Astrocyte (in vitro differentiated cells and primary cell): ENCODE measurements around the gene NFKBIL1. TPM values are rescaled to one million over a fixed set of nuclear protein-coding genes. Genes with fewer than 3 reads are reported as not detected.

ENCODE experiments used
- DNase-seq: peaks from one replicate; pipeline ENCODE4 v3.0.0-alpha.2; 2010; ENCODE audit warnings: low read depth
- FAIRE-seq: peaks from 2 replicates; lab custom pipeline; 2011; peaks lifted over from hg19 to GRCh38; lab: Jason Lieb, UNC
- H2AFZ ChIP-seq: 2 replicates; pipeline ENCODE4 v1.6.0; 2012; ENCODE audit warnings: low read depth, low read length, inconsistent platforms
- H3K27ac ChIP-seq: 2 replicates; pipeline ENCODE4 v1.5.1; 2011; ENCODE audit warnings: low read depth, low read length, inconsistent platforms
- H3K27me3 ChIP-seq: 2 replicates; pipeline ENCODE4 v1.6.0; 2011; ENCODE audit warnings: low read length, inconsistent platforms; ENCODE audit not compliant: insufficient read depth
- H3K36me3 ChIP-seq: 2 replicates; pipeline ENCODE4 v1.5.1; 2011; ENCODE audit warnings: low read length, inconsistent platforms; ENCODE audit not compliant: insufficient read depth
- H3K4me1 ChIP-seq: 2 replicates; pipeline ENCODE4 v1.5.1; 2011; ENCODE audit warnings: low read length, inconsistent platforms; ENCODE audit not compliant: insufficient read depth
- H3K4me2 ChIP-seq: 2 replicates; pipeline ENCODE4 v1.6.0; 2012; ENCODE audit warnings: low read length, inconsistent platforms
- H3K4me3 ChIP-seq: 2 replicates; pipeline ENCODE4 v1.5.1; 2011; ENCODE audit warnings: low read depth, mild to moderate bottlenecking, low read length, inconsistent platforms; ENCODE audit not compliant: insufficient read depth
- H3K79me2 ChIP-seq: 2 replicates; pipeline ENCODE4 v1.6.0; 2012; ENCODE audit warnings: mild to moderate bottlenecking, low read length, inconsistent platforms; ENCODE audit not compliant: insufficient read depth
- H3K9ac ChIP-seq: 2 replicates; pipeline ENCODE4 v1.6.0; 2012; ENCODE audit warnings: mild to moderate bottlenecking, low read length, inconsistent platforms
- H3K9me3 ChIP-seq: 2 replicates; pipeline ENCODE4 v1.5.1; 2012; ENCODE audit warnings: low read depth, mild to moderate bottlenecking, low read length, inconsistent platforms; ENCODE audit not compliant: insufficient read depth
- H4K20me1 ChIP-seq: 2 replicates; pipeline ENCODE4 v1.6.0; 2012; ENCODE audit warnings: low read length, inconsistent platforms; ENCODE audit not compliant: insufficient read depth
- H3K27ac Mint-ChIP-seq: one replicate; pipeline ENCODE4 v1.8.0; 2021; ENCODE audit warnings: mild to moderate bottlenecking, mixed read lengths; ENCODE audit not compliant: unreplicated experiment
- H3K27me3 Mint-ChIP-seq: one replicate; pipeline ENCODE4 v1.8.0; 2021; ENCODE audit warnings: low read depth, mixed read lengths; ENCODE audit not compliant: unreplicated experiment
- H3K36me3 Mint-ChIP-seq: one replicate; pipeline ENCODE4 v1.8.0; 2021; ENCODE audit warnings: low read depth, mixed read lengths; ENCODE audit not compliant: unreplicated experiment
- H3K4me1 Mint-ChIP-seq: one replicate; pipeline ENCODE4 v1.8.0; 2021; ENCODE audit warnings: low read depth, mixed read lengths; ENCODE audit not compliant: unreplicated experiment
- H3K4me3 Mint-ChIP-seq: one replicate; pipeline ENCODE4 v1.8.0; 2021; ENCODE audit warnings: mild to moderate bottlenecking, moderate library complexity, mixed read lengths; ENCODE audit not compliant: unreplicated experiment
- H3K9me3 Mint-ChIP-seq: one replicate; pipeline ENCODE4 v1.8.0; 2021; ENCODE audit warnings: mild to moderate bottlenecking, mixed read lengths; ENCODE audit not compliant: unreplicated experiment
- CTCF ChIP-seq: IDR thresholded peaks from 2 replicates; pipeline ENCODE4 v1.5.1; 2011; ENCODE audit warnings: low read depth, mild to moderate bottlenecking, inconsistent platforms, low read length, moderate library complexity; ENCODE audit not compliant: insufficient read depth
- EZH2 ChIP-seq: IDR thresholded peaks from 2 replicates; pipeline ENCODE4 v1.6.1; 2012; ENCODE audit warnings: mild to moderate bottlenecking, low read length, inconsistent platforms; ENCODE audit not compliant: insufficient read depth
- total RNA-seq: library from RNA; stranded (reverse); gene quantifications from 2 replicates; pipeline ENCODE4 v1.2.1, GENCODE V29; 2021

NFKBIL1 gene
- total RNA-seq, 1 donor from 2014 or later = 20.4 TPM

GRCh38 chr6:31579546-31580437 is 32.4 kb downstream of the NFKBIL1 start:
- no peaks in the 10 kb centered on the region for H3K36me3 Mint-ChIP-seq
- Histone ChIP-seq H3K27ac (no peak overlapping the region), H2AFZ (peak overlapping the region; percentile 98), H4K20me1 (no peaks in the 10 kb centered on the region), H3K9me3 (no peaks in the 10 kb centered on the region), H3K27me3 (no peaks in the 10 kb centered on the region), H3K4me3 (no peak overlapping the region), H3K9ac (no peak overlapping the region), H3K4me2 (peak overlapping the region; percentile 95), H3K4me1 (peaks cover 11% of the 10 kb centered on the region), H3K36me3 (no peaks in the 10 kb centered on the region), H3K79me2 (no peaks in the 10 kb centered on the region)
- peak overlapping the region; percentile 58 for H3K4me3 Mint-ChIP-seq
- peaks cover 15% of the 10 kb centered on the region for H3K27me3 Mint-ChIP-seq
- H3K27ac Mint-ChIP-seq = no peak overlapping the region
- H3K9me3 Mint-ChIP-seq = no peaks in the 10 kb centered on the region
- TF ChIP-seq CTCF (no peak), EZH2 (no peak)
- FAIRE-seq = no peak
- peaks cover 6% of the 10 kb centered on the region for H3K4me1 Mint-ChIP-seq
- no peak for DNase-seq

GRCh38 chr6:31580438-31580740 is 33.0 kb downstream of the NFKBIL1 start:
- Histone ChIP-seq H3K4me3 (peak overlapping the region; percentile 77), H3K36me3 (no peaks in the 10 kb centered on the region), H3K27ac (no peak overlapping the region), H3K9ac (peak overlapping the region; percentile 86), H3K4me2 (peak overlapping the region; percentile 95), H3K27me3 (no peaks in the 10 kb centered on the region), H3K79me2 (no peaks in the 10 kb centered on the region), H2AFZ (peak overlapping the region; percentile 98), H3K4me1 (peaks cover 11% of the 10 kb centered on the region), H4K20me1 (no peaks in the 10 kb centered on the region), H3K9me3 (no peaks in the 10 kb centered on the region)
- TF ChIP-seq EZH2 = no peak
- TF ChIP-seq CTCF = no peak
- no peaks in the 10 kb centered on the region for H3K9me3 Mint-ChIP-seq
- DNase-seq (no peak), FAIRE-seq (no peak)
- no peaks in the 10 kb centered on the region for H3K36me3 Mint-ChIP-seq
- H3K4me1 Mint-ChIP-seq = peaks cover 6% of the 10 kb centered on the region
- H3K27ac Mint-ChIP-seq = no peak overlapping the region
- peak overlapping the region; percentile 58 for H3K4me3 Mint-ChIP-seq
- H3K27me3 Mint-ChIP-seq = peaks cover 14% of the 10 kb centered on the region
